Neural crest cell (in vitro differentiated cells): Measurements from ENCODE around the gene NSMF. TPM values are rescaled to one million over a fixed set of nuclear protein-coding genes. Genes with fewer than 3 reads are reported as not detected.

Experiments
- DNase-seq: peaks from one replicate; pipeline ENCODE4 v3.0.0; 2021; ENCODE audit warnings: low read depth, mixed read lengths, low spot score
- H3K27ac Mint-ChIP-seq: one replicate; pipeline ENCODE4 v1.8.0; 2021; ENCODE audit warnings: mild to moderate bottlenecking, mixed read lengths; ENCODE audit not compliant: unreplicated experiment
- H3K27me3 Mint-ChIP-seq: 2 replicates; pipeline ENCODE4 v1.8.0; 2021; ENCODE audit warnings: low read depth, mild to moderate bottlenecking, mixed read lengths
- H3K36me3 Mint-ChIP-seq: 2 replicates; pipeline ENCODE4 v1.8.0; 2021; ENCODE audit warnings: low read depth, mild to moderate bottlenecking, mixed read lengths
- H3K4me1 Mint-ChIP-seq: 2 replicates; pipeline ENCODE4 v1.8.0; 2021; ENCODE audit warnings: mixed read lengths
- H3K4me3 Mint-ChIP-seq: one replicate; pipeline ENCODE4 v1.8.0; 2021; ENCODE audit warnings: mild to moderate bottlenecking, mixed read lengths
- H3K9me3 Mint-ChIP-seq: 2 replicates; pipeline ENCODE4 v1.8.0; 2021; ENCODE audit warnings: mixed read lengths
- CTCF ChIP-seq: fragments of 200-600 bp; sonication (generic); conservative IDR thresholded peaks from 2 replicates; pipeline ENCODE4 v1.5.0; 2021; ENCODE audit warnings: antibody characterized with exemption, mild to moderate bottlenecking
- long read RNA-seq: library from polyadenylated mRNA; unstranded; transcript quantifications from one replicate; pipeline ENCODE4 v2.0.0, GENCODE V29; 2020
- total RNA-seq: library from RNA; stranded (reverse); gene quantifications from 2 replicates; pipeline ENCODE4 v1.2.1, GENCODE V29; 2021

Gene NSMF
- total RNA-seq: 64.4 and 65.3 TPM in 2 replicates
- long read RNA-seq: 0 reads

- H3K4me1 Mint-ChIP-seq: no peaks in the 10 kb centered on the region
- H3K27ac Mint-ChIP-seq: peak within 1 kb of the TSS; percentile 35
- peaks cover 3% of the 10 kb centered on the region for H3K27me3 Mint-ChIP-seq
- TF ChIP-seq CTCF: no peak
- H3K36me3 Mint-ChIP-seq: no peaks in the 10 kb centered on the region
- H3K9me3 Mint-ChIP-seq: no peaks in the 10 kb centered on the region
- peak; percentile 92 for DNase-seq
- H3K4me3 Mint-ChIP-seq: peak within 1 kb of the TSS; percentile 59
These were observed at the start of gene NSMF for GRCh38 chr9:137459152-137459600. Gene NSMF (minus strand): TSS chr9:137459334. CDS start chr9:137459102, 232 bp downstream.

- H3K36me3 Mint-ChIP-seq: peaks cover 13% of the 10 kb centered on the region
- no peak overlapping the region for H3K4me3 Mint-ChIP-seq
- H3K27me3 Mint-ChIP-seq: peaks cover 14% of the 10 kb centered on the region
- H3K27ac Mint-ChIP-seq: peak overlapping the region; percentile 12
- H3K4me1 Mint-ChIP-seq: peaks cover 7% of the 10 kb centered on the region
- H3K9me3 Mint-ChIP-seq: peaks cover 10% of the 10 kb centered on the region
- DNase-seq: no peak
- TF ChIP-seq CTCF: no peak
These were observed 47.6 kb upstream of the NSMF start for GRCh38 chr9:137506702-137507171.

GRCh38 chr9:137506274-137506673 is 47.1 kb upstream of the NSMF start:
- no peak for DNase-seq
- Mint-ChIP-seq H3K27me3 (peaks cover 16% of the 10 kb centered on the region), H3K9me3 (peaks cover 10% of the 10 kb centered on the region), H3K4me1 (peaks cover 9% of the 10 kb centered on the region), H3K4me3 (no peak overlapping the region), H3K36me3 (peaks cover 15% of the 10 kb centered on the region), H3K27ac (no peak overlapping the region)
- TF ChIP-seq CTCF: no peak

- H3K36me3 Mint-ChIP-seq: peaks cover 15% of the 10 kb centered on the region
- H3K9me3 Mint-ChIP-seq: peaks cover 10% of the 10 kb centered on the region
- H3K4me3 Mint-ChIP-seq: no peak overlapping the region
- peaks cover 9% of the 10 kb centered on the region for H3K4me1 Mint-ChIP-seq
- TF ChIP-seq CTCF: no peak
- no peak for DNase-seq
- H3K27me3 Mint-ChIP-seq: peaks cover 16% of the 10 kb centered on the region
- no peak overlapping the region for H3K27ac Mint-ChIP-seq
These were observed 46.4 kb upstream of the NSMF start for GRCh38 chr9:137505421-137506140.

GRCh38 chr9:137504432-137504777 is 45.3 kb upstream of the NSMF start:
- H3K36me3 Mint-ChIP-seq: peaks cover 15% of the 10 kb centered on the region

More at GRCh38 chr9:137504432-137504777, 45.3 kb upstream of the NSMF start:
- Mint-ChIP-seq H3K4me1 (peaks cover 9% of the 10 kb centered on the region), H3K9me3 (peaks cover 10% of the 10 kb centered on the region), H3K4me3 (no peak overlapping the region), H3K27ac (no peak overlapping the region), H3K27me3 (peaks cover 16% of the 10 kb centered on the region)
- DNase-seq: no peak
- no peak for TF ChIP-seq CTCF
